Bronchial epithelial cell (primary cell): ENCODE results near the gene EMILIN2. TPM values are rescaled to one million over a fixed set of nuclear protein-coding genes. Genes with fewer than 3 reads are reported as not detected.
A peak's percentile ranks its signal among the peaks of the same experiment; 100 is the strongest.
"Not testable (repeated sequence)": the region's sequence is repeated elsewhere in the genome, so short reads cannot be mapped to it uniquely, and the experiment has no call there.

Source experiments
- DNase-seq: peaks from one replicate; pipeline ENCODE4 v3.0.0-alpha.2; 2010; ENCODE audit warnings: low read depth
- FAIRE-seq: peaks from 2 replicates; lab custom pipeline; 2011; peaks lifted over from hg19 to GRCh38; lab: Jason Lieb, UNC
- H3K27me3 ChIP-seq: 2 replicates; pipeline ENCODE4 v1.5.1; 2011; ENCODE audit warnings: low read length; ENCODE audit not compliant: control insufficient read depth, insufficient read depth
- H3K36me3 ChIP-seq: 2 replicates; pipeline ENCODE4 v1.5.1; 2011; ENCODE audit warnings: low read length; ENCODE audit not compliant: control insufficient read depth, insufficient read depth
- H3K4me3 ChIP-seq: 2 replicates; pipeline ENCODE4 v1.5.1; 2011; ENCODE audit warnings: mild to moderate bottlenecking, low read depth, low read length, control low read depth
- total RNA-seq: library from RNA; depleted of rRNA; stranded (reverse); fragments of >200 nt; gene quantifications from 2 replicates; pipeline ENCODE4 v1.2.1, GENCODE V29; 2014
- TF ChIP-seq, protein P1 (sequence below): IDR thresholded peaks from 2 replicates; pipeline ENCODE4 v1.5.1; 2011; ENCODE audit warnings: mild to moderate bottlenecking, moderate library complexity, low read length, control low read depth, inconsistent platforms; ENCODE audit not compliant: insufficient read depth, severe bottlenecking

Gene EMILIN2
- total RNA-seq, 1 donor from 2014 or later: 1.3 TPM

DNA sequence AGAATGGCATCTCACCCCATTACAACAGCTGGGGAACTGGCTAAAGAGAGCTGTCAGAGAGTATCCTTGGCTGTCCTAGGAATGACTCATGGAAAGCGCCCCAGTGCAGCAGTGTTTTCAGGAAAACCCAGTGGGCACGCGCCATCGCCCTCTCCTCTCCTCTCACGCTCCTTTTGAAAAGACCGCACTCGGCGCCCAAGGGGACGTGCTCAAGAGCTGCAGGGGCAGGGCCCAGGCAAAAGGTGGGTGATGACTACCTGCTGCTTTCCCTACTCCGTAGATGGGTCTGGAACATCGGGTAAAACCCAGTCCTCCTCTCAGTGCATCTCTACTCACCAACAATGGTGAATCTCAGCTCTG is 68.1 kb downstream of the EMILIN2 start:
- TF ChIP-seq, protein P1, sequence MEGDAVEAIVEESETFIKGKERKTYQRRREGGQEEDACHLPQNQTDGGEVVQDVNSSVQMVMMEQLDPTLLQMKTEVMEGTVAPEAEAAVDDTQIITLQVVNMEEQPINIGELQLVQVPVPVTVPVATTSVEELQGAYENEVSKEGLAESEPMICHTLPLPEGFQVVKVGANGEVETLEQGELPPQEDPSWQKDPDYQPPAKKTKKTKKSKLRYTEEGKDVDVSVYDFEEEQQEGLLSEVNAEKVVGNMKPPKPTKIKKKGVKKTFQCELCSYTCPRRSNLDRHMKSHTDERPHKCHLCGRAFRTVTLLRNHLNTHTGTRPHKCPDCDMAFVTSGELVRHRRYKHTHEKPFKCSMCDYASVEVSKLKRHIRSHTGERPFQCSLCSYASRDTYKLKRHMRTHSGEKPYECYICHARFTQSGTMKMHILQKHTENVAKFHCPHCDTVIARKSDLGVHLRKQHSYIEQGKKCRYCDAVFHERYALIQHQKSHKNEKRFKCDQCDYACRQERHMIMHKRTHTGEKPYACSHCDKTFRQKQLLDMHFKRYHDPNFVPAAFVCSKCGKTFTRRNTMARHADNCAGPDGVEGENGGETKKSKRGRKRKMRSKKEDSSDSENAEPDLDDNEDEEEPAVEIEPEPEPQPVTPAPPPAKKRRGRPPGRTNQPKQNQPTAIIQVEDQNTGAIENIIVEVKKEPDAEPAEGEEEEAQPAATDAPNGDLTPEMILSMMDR: no peak
- Histone ChIP-seq H3K27me3 (no peaks in the 10 kb centered on the region), H3K36me3 (peaks cover under 1% of the 10 kb centered on the region), H3K4me3 (no peak overlapping the region)
- no peak for DNase-seq
- FAIRE-seq: no peak

DNA sequence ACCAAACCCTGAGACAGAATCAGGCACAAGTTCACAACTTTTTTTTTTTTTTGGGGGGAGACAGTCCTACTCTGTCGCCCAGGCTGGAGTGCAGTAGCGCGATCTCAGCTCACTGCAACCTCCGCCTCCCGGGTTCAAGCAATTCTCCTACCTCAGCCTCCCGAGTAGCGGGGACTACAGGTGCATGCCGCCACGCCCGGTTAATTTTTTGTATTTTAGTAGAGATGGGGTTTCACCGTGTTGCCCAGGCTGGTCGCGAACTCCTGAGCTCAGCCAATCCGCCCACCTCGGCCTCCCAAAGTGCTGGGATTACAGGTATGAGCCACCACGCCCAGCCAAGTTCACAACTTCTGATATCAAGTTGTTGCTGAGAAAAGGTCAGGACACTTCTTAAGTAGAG is 68.7 kb downstream of the EMILIN2 start:
- not testable (repeated sequence) for H3K4me3 ChIP-seq, H3K36me3 ChIP-seq, DNase-seq, H3K27me3 ChIP-seq, FAIRE-seq

DNA sequence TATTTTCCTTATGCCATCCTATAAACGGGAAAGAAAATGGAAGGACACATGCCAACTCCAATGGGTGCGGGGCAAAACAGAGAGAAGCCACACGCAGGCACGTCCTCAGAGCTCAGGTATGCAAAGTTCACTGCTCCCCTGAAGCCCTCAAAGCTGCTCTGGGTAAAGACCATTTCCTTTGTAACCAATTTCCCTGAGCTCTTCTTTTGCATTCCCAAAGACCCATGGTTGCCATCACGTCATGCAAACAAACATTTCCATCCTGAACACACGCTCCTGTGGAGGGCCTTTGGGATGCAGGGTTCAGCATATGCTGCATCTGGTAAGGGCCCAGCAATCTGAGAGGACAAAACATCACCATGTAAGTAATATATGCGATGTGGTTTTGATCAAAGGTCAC is 69.4 kb downstream of the EMILIN2 start:
- FAIRE-seq (peak; percentile 97), DNase-seq (no peak)
- Histone ChIP-seq H3K36me3 (peaks cover 3% of the 10 kb centered on the region), H3K4me3 (no peak overlapping the region), H3K27me3 (no peaks in the 10 kb centered on the region)
- TF ChIP-seq, protein P1: no peak

DNA sequence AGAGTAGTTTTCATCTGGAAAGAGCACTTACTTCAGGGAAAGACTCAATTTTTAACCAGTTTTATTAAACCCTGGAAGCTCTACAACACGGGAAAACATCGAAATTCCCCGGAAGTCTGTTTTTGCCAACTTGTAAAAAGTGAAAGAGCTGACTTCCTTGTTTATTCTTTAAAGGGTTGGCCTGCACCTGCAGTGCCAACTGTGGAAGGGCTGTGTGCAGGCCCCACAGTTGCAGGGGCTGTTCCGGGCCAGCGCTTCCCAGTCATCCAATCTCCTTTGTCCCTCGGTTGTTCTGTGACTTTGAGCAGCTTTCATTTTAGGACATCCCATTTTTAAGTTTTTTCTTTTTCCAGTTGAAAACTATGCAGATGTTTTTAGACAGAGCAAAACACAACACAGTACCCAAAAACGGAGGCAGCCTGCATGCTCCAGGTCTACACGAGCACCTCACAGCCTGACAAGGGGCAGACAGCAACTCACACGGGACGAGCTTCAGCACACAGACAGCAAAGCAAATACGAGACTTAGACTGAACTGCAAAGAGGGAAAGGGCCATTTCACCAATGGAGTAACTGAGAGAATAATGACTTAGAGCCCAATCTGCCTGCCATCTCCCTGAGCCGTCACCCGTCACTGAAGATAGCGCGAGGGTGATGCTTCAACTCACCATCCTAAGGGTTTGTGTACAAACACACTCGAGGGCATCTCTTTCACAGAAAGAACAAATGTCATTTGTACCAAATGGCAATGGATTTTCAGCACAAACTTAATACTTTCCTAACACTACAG is 70.6 kb downstream of the EMILIN2 start:
- Histone ChIP-seq H3K27me3 (no peaks in the 10 kb centered on the region), H3K36me3 (peaks cover 3% of the 10 kb centered on the region), H3K4me3 (no peak overlapping the region)
- no peak for FAIRE-seq
- DNase-seq: no peak
- TF ChIP-seq, protein P1: no peak

DNA sequence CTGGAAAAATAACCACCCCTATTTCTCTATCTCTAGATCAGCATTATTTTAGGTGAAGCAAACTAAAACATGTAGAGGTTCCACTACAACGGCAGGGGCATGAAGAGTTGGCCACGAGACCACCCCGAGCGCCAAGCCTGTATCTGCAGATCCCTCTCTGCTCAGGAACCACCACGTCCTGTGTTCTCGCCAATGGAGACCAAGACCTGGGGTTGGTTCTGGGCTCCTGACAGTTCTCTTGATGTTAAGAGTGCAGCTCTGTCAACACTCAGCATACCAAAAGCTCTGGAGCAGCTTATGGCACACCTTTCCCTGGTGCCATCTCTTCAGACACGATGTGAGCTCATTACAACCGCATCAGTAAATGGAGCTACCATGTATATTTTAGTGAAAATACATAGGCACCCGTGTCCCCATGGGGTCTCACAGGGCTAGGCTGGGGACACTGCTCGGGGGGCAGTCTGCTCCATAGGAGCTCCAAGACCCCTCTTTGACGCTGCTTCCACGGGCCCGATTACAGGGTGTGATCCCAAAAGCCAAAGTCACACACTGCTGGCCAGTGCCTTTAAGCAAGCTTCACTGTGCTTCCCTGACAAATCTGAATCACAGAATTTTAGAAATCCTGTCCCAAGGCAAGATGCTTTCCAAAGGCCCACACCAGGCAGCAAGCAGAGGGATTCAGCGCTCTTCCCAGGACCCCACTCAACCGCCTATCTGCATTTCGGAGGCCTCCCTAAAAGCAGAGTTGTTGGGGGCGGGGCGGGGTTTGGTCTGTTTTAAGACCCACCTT is 72.2 kb downstream of the EMILIN2 start:
- no peak overlapping the region for H3K4me3 ChIP-seq
- DNase-seq (no peak), FAIRE-seq (no peak)
- TF ChIP-seq, protein P1: no peak
- no peaks in the 10 kb centered on the region for H3K27me3 ChIP-seq
- H3K36me3 ChIP-seq: peaks cover 3% of the 10 kb centered on the region

DNA sequence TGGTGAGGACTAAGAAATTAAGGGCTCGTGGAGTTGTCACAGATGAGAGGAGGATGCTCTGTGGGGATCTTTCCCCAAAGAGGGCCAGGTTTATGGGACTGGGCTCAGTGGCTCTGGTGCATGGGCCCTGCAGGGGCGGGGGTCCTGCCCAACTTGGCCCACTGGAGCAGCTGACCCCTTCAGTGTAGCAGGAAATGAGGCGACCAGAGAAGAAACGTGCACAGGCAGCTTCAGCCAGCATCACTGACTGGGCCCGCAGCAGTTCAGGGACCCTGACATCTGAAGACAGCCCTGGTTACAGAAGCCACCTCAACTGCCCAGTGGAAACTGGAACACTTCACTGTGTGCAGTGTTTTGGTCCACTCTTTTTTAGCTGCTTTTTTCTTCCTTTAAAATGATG is 72.8 kb downstream of the EMILIN2 start:
- Histone ChIP-seq H3K4me3 (no peak overlapping the region), H3K27me3 (no peaks in the 10 kb centered on the region), H3K36me3 (peaks cover 4% of the 10 kb centered on the region)
- TF ChIP-seq, protein P1: no peak
- DNase-seq (no peak), FAIRE-seq (no peak)
